Uterus (tissue), 4 donors: ENCODE results near the gene ACTL8. TPM values are rescaled to one million over a fixed set of nuclear protein-coding genes. Genes with fewer than 3 reads are reported as not detected.

ENCODE experiments used
- DNase-seq, 2 donors: peaks; one replicate each; pipeline ENCODE4 v3.0.0-alpha.2; 2019 to 2020
- H3K27ac ChIP-seq, 2 donors: fragments of 200-600 bp; sonication (generic); 1 replicate in 1 of 2; 2 replicates in 1 of 2; pipeline ENCODE4 v1.5.1; 2016 to 2018
- H3K27me3 ChIP-seq, 2 donors: fragments of 200-600 bp; sonication (generic); one replicate each; pipeline ENCODE4 v1.5.1; 2018 to 2019; ENCODE audit warnings: control low read depth in 1 of 2
- H3K36me3 ChIP-seq, 2 donors: fragments of 200-600 bp; sonication (generic); one replicate each; pipeline ENCODE4 v1.5.1; 2019; ENCODE audit warnings: control low read depth in 1 of 2
- H3K4me1 ChIP-seq, 2 donors: fragments of 200-600 bp; sonication (generic); one replicate each; pipeline ENCODE4 v1.5.1; 2018 to 2019; ENCODE audit warnings: control low read depth in 1 of 2
- H3K4me3 ChIP-seq, 2 donors: fragments of 200-600 bp; sonication (generic); 1 replicate in 1 of 2; 2 replicates in 1 of 2; pipeline ENCODE4 v1.5.1; 2018 to 2019; ENCODE audit warnings: mild to moderate bottlenecking in 1 of 2
- H3K9me3 ChIP-seq, 2 donors: fragments of 200-600 bp; sonication (generic); one replicate each; pipeline ENCODE4 v1.5.1; 2019; ENCODE audit warnings: control low read depth in 1 of 2
- POLR2A ChIP-seq, 2 donors: fragments of 450-650 bp; IDR thresholded peaks; one replicate each; pipeline ENCODE4 v1.6.1; 2016; ENCODE audit warnings: antibody characterized with exemption in 2 of 2, mild to moderate bottlenecking in 1 of 2, moderate library complexity in 1 of 2
- intact Hi-C: fragments of 100-400 bp; cut with DNase I; formaldehyde crosslinking; loops from one replicate; pipeline ENCODE4 v1.15.1; 2023; ENCODE audit warnings: low total_unique reads
- total RNA-seq, 4 donors: library from RNA; depleted of rRNA in 3 of 4; stranded (reverse); fragments of >200 nt in 3 of 4; gene quantifications; one replicate each; pipeline versions ENCODE4 v1.1.0 to v1.2.4, GENCODE V29; 2014 to 2023
- TF ChIP-seq, protein P1 (sequence below), 4 experiments: fragments of 200-600 bp in 2 of 4; fragments of 450-650 bp in 2 of 4; sonication (generic) in 2 of 4; IDR thresholded peaks; one replicate each; pipeline ENCODE4 v1.5.1; 2016 to 2019; ENCODE audit warnings: antibody characterized with exemption in 4 of 4, mild to moderate bottlenecking in 2 of 4, moderate library complexity in 1 of 4
- donor health status: DM: yes; HTN: yes; CAD: no.

The ACTL8 gene
- total RNA-seq, 4 donors from 2014 or later: not detected

DNA sequence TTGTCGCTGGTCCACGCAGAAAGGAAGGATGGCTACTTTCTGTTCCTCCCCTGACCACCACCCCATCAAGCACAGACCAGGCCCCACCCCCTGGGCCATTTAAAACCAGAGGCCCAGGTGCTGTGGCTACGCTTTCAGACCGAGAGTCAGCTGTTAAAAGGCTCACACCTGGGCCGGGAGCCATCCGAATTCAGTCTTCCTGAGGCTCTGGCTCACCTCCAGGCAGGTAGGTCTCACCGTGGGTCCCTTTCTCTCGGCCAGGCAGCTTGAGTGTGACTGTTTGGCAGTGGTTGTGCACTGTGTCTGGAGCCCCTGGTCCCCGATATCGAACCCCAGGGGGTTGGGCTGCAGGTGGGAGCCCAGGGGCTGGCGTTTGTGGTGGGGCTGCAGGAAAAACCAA lies 7.2 kb downstream of the ACTL8 start:
- no peak for DNase-seq
- TF ChIP-seq, protein P1, sequence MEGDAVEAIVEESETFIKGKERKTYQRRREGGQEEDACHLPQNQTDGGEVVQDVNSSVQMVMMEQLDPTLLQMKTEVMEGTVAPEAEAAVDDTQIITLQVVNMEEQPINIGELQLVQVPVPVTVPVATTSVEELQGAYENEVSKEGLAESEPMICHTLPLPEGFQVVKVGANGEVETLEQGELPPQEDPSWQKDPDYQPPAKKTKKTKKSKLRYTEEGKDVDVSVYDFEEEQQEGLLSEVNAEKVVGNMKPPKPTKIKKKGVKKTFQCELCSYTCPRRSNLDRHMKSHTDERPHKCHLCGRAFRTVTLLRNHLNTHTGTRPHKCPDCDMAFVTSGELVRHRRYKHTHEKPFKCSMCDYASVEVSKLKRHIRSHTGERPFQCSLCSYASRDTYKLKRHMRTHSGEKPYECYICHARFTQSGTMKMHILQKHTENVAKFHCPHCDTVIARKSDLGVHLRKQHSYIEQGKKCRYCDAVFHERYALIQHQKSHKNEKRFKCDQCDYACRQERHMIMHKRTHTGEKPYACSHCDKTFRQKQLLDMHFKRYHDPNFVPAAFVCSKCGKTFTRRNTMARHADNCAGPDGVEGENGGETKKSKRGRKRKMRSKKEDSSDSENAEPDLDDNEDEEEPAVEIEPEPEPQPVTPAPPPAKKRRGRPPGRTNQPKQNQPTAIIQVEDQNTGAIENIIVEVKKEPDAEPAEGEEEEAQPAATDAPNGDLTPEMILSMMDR (IDR thresholded peaks at IDR 0.05): no peak
- no peak for TF ChIP-seq POLR2A (IDR thresholded peaks at IDR 0.05)
- no peaks in the 10 kb centered on the region for H3K27me3 ChIP-seq

DNA sequence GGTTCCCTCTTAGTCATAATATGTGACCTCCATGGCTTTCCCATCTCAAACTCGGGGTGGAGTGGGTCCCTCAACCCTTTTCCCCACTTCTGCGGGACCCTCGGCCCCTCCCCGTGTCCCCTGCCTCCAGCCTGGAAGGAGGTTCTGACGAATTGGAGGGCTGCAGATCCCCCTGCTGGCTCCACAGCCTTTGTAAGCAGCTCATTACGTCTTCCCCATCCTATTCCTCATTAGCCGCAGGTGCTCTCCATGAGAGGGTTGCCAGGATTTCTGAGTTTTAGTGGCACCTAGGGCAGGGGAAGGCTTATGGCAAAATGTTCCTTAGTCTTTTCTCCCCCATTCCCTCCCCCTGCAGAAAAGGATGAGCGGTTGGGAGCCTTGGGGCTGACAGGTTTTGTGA lies 8.3 kb downstream of the ACTL8 start:
- no peak for DNase-seq
- Histone ChIP-seq H3K4me1 (no peaks in the 10 kb centered on the region), H3K9me3 (peaks cover 0 to 8% of the 10 kb centered on the region in 2 donors), H3K27me3 (no peaks in the 10 kb centered on the region), H3K36me3 (no peaks in the 10 kb centered on the region), H3K27ac (no peak overlapping the region), H3K4me3 (no peak overlapping the region)
- intact Hi-C loops: no loop called here
- TF ChIP-seq POLR2A (IDR thresholded peaks at IDR 0.05): no peak
- TF ChIP-seq, protein P1 (IDR thresholded peaks at IDR 0.05): no peak

More for the DNA sequence above, 7.2 kb downstream of the ACTL8 start:
- no peaks in the 10 kb centered on the region for H3K4me1 ChIP-seq
- peaks cover 0 to 8% of the 10 kb centered on the region in 2 donors for H3K9me3 ChIP-seq
- intact Hi-C loops: no loop called here
- no peak overlapping the region for H3K4me3 ChIP-seq
- H3K36me3 ChIP-seq: no peaks in the 10 kb centered on the region
- no peak overlapping the region for H3K27ac ChIP-seq

DNA sequence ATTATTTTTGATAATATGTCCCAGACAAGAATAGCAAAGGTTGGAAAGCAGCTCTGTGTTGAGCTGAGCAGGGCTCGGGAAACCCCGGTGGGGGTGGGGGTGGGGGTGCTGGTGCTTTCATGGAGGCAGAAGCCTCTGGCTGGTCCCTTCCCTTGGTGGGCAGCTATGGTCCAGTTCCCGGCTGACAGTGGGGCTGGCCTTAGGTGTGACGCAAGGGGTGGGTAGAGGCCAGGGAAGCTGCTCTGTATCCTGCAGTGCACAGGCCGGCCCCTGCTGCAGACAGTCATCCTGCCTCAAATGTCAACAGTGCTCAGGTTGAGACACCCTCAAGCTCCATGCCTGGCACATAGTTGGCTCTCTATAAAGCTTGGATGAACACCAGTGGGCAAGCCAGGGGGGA lies 8.9 kb downstream of the ACTL8 start:
- Histone ChIP-seq H3K27me3 (no peaks in the 10 kb centered on the region), H3K36me3 (no peaks in the 10 kb centered on the region), H3K9me3 (peaks cover 0 to 8% of the 10 kb centered on the region in 2 donors), H3K4me3 (no peak overlapping the region), H3K4me1 (no peaks in the 10 kb centered on the region), H3K27ac (no peak overlapping the region)
- DNase-seq: no peak
- TF ChIP-seq, protein P1 (IDR thresholded peaks at IDR 0.05): no peak
- no peak for TF ChIP-seq POLR2A (IDR thresholded peaks at IDR 0.05)
- intact Hi-C loops: no loop called here

DNA sequence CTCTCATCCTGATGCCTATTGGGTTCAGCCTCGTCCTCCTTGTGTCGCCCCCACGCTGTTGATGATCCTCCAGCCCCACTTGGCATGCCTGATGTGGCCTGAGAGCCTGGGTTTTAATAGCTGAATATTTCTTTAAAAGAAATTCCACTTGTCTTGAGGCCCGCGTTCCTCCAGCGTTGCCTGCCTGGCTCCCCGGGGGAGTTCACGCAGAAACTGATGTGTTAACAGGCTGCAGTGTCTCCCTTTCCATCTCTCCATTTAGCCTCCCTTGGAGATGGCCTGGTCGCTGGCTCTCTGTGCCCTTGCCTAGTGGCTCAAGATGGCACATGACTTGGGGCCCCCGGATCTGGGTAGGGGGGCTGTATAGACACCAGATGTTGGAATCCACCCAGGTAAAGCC lies 9.5 kb downstream of the ACTL8 start:
- no peak overlapping the region for H3K27ac ChIP-seq
- DNase-seq: no peak
- intact Hi-C loops: no loop called here
- no peaks in the 10 kb centered on the region for H3K36me3 ChIP-seq
- no peaks in the 10 kb centered on the region for H3K4me1 ChIP-seq
- H3K27me3 ChIP-seq: no peaks in the 10 kb centered on the region
- no peak overlapping the region for H3K4me3 ChIP-seq
- TF ChIP-seq POLR2A (IDR thresholded peaks at IDR 0.05): no peak
- TF ChIP-seq, protein P1 (IDR thresholded peaks at IDR 0.05): no peak
- H3K9me3 ChIP-seq: peaks cover 0 to 2% of the 10 kb centered on the region in 2 donors

DNA sequence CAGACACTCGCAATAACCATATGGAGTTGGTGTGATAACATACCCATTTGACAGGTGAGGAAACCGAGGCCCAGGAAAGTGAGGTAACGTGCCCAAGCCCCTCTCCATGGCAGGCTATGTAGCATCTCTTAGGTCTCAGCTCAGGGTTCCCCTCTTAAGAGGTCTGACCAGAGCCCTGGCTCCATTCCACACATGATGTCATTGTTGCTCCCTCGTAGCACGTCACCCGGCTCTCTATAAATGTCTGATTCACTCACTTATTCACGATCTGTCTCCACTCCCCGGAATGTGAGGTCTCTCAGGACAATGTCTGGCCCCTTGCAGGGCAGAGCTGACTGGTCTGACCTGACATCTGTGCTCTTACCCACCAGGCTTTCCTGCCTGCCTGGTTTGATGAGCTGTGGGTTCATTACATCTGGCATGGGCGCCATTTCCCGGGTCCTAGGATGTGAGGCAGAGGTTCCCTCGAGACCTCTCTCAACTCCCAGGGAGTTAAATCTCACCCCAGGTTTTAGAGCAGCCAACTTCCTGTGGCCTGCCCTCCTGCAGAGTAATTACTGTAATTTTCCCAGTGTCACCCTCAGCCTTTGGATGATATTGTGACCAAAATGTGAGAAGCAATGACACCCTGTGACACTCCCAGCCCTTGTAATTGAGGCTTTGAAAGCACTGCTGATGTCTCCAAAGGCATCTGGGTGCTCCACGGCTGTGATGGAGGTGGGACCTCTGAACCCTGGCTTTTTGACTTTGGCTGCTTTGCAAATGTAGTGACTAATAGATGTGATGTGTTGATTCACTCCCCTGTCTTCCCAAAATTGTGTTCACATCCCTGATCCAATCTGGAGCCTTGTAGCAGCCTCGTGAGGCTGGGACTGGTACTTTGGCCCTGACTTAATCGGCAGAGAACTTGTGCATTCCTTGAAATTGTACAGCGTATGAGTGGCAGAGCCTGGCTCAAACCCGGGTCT lies 10.6 kb downstream of the ACTL8 start:
- no peaks in the 10 kb centered on the region for H3K27me3 ChIP-seq
- intact Hi-C loops: no loop called here
- no peaks in the 10 kb centered on the region for H3K36me3 ChIP-seq
- no peaks in the 10 kb centered on the region for H3K9me3 ChIP-seq
- peak in 1 of 2 donors; percentile 35 for DNase-seq
- no peak overlapping the region for H3K27ac ChIP-seq
- TF ChIP-seq, protein P1 (IDR thresholded peaks at IDR 0.05): no peak
- TF ChIP-seq POLR2A (IDR thresholded peaks at IDR 0.05): no peak
- no peaks in the 10 kb centered on the region for H3K4me1 ChIP-seq
- no peak overlapping the region for H3K4me3 ChIP-seq
